ENCODE results near the gene GSTO1.

- TF ChIP-seq POLR2A (IDR thresholded peaks at IDR 0.05; ENCODE audit: low read length) (no peak), GATA1 (IDR thresholded peaks at IDR 0.05; ENCODE audit: low read depth, low read length) (no peak)
Observed at GRCh38 chr10:104247513-104248146, 7.1 kb upstream of the GSTO1 start.
